K562 (cell line): Measurements from ENCODE around the gene MRPL48. TPM values are rescaled to one million over a fixed set of nuclear protein-coding genes. Genes with fewer than 3 reads are reported as not detected.

Experiments used
- ATF7 ChIP-seq: fragments of 450-650 bp; IDR thresholded peaks from 2 replicates; pipeline ENCODE4 v1.7.1; 2014; ENCODE audit warnings: mild to moderate bottlenecking, moderate library complexity
- BCOR ChIP-seq: fragments of 450-650 bp; IDR thresholded peaks from 2 replicates; pipeline ENCODE4 v1.6.1; 2016
- CHD4 ChIP-seq: fragments of 200-600 bp; sonication (generic); IDR thresholded peaks from 3 replicates; pipeline ENCODE4 v1.6.1; 2012; ENCODE audit warnings: low read depth, mild to moderate bottlenecking, mixed read lengths, low read length, inconsistent platforms; ENCODE audit not compliant: insufficient read depth, insufficient replicate concordance, poor library complexity, severe bottlenecking
- DPF2 ChIP-seq: fragments of 450-650 bp; IDR thresholded peaks from 2 replicates; pipeline ENCODE4 v1.6.1; 2016
- FOXA3 ChIP-seq, 2 experiments: fragments of 450-650 bp in 1 of 2; sonication (generic) in 1 of 2; formaldehyde crosslinking; IDR thresholded peaks in 1 of 2; conservative IDR thresholded peaks in 1 of 2; 2 replicates each; pipeline versions ENCODE4 v1.4.0 to v1.8.0; 2020 to 2022; ENCODE audit warnings: mild to moderate bottlenecking in 2 of 2, missing genetic modification reagents in 1 of 2
- GTF3C2 ChIP-seq: IDR thresholded peaks from 3 replicates; pipeline ENCODE4 v1.6.1; 2011; ENCODE audit warnings: borderline replicate concordance, mild to moderate bottlenecking, moderate library complexity; ENCODE audit not compliant: insufficient read length; ENCODE audit errors: extremely low read depth
- JUND ChIP-seq, 2 experiments: IDR thresholded peaks; 2 replicates in 1 of 2; 3 replicates in 1 of 2; pipeline ENCODE4 v1.6.1; 2011; ENCODE audit warnings: borderline replicate concordance in 2 of 2, low read depth in 2 of 2, low read length in 2 of 2, improper control_type of control experiment in 1 of 2, missing biosample characterization in 1 of 2, missing genetic modification characterization in 1 of 2, missing genetic modification reagents in 1 of 2
- MEIS2 ChIP-seq: fragments of 450-650 bp; IDR thresholded peaks from 2 replicates; pipeline ENCODE4 v1.6.1; 2014; ENCODE audit warnings: mild to moderate bottlenecking; ENCODE audit not compliant: partially characterized antibody
- NFE2L1 ChIP-seq: fragments of 450-650 bp; IDR thresholded peaks from 2 replicates; pipeline ENCODE4 v1.6.1; 2016; ENCODE audit warnings: missing genetic modification characterization, low read depth, mild to moderate bottlenecking, missing compliant biosample characterization, moderate library complexity, borderline replicate concordance
- PHF20 ChIP-seq: fragments of 450-650 bp; IDR thresholded peaks from 2 replicates; pipeline ENCODE4 v1.6.1; 2018; ENCODE audit not compliant: partially characterized antibody
- RBFOX2 ChIP-seq: fragments of 200-400 bp; formaldehyde crosslinking; IDR thresholded peaks from 2 replicates; pipeline ENCODE4 v1.6.1; 2017; ENCODE audit warnings: low read depth, mild to moderate bottlenecking, low read length, moderate library complexity
- SPI1 ChIP-seq: IDR thresholded peaks from 2 replicates; pipeline ENCODE4 v1.6.1; 2011; ENCODE audit warnings: low read depth, low read length, control low read depth, borderline replicate concordance
- TAL1 ChIP-seq: fragments of 450-650 bp; IDR thresholded peaks from 2 replicates; pipeline ENCODE4 v1.6.1; 2016; ENCODE audit warnings: mild to moderate bottlenecking
- TCF3 ChIP-seq: sonication (generic); formaldehyde crosslinking; IDR thresholded peaks from 2 replicates; pipeline ENCODE4 v1.4.0; 2020; ENCODE audit warnings: mild to moderate bottlenecking, missing genetic modification reagents
- TSC22D4 ChIP-seq: fragments of 450-650 bp; IDR thresholded peaks from 2 replicates; pipeline ENCODE4 v1.6.1; 2016; ENCODE audit warnings: missing genetic modification characterization, missing biosample characterization, control low read depth
- ZNF41 ChIP-seq: fragments of 250-450 bp; sonication (Bioruptor Pico); conservative IDR thresholded peaks from 2 replicates; pipeline ENCODE4 v1.4.0; 2020; ENCODE audit warnings: mild to moderate bottlenecking
- ZNF644 ChIP-seq: fragments of 200-800 bp; sonication (Bioruptor generic); IDR thresholded peaks from 2 replicates; pipeline ENCODE4 v1.6.1; 2016; ENCODE audit warnings: low read depth, missing genetic modification characterization, missing compliant biosample characterization
- ZNF75A ChIP-seq: fragments of 450-650 bp; formaldehyde crosslinking; IDR thresholded peaks from 2 replicates; pipeline ENCODE4 v1.4.0; 2020; ENCODE audit warnings: mild to moderate bottlenecking
- polyA plus RNA-seq, 8 experiments: library from polyadenylated mRNA; depleted of rRNA in 4 of 8; stranded (reverse) in 5 of 8; unstranded in 3 of 8; fragments of >200 nt; fragmentation: Nextera tagmentation in 2 of 8; fragmentation: Illumina TruSeq in 1 of 8; extraction: Ambion mirVana in 2 of 8; extraction: Trizol in 1 of 8; gene quantifications; 2 replicates each; pipeline versions ENCODE4 v1.2.1 to v1.2.3, GENCODE V29; 2011 to 2014; ENCODE audit warnings: inconsistent platforms in 1 of 8, missing spikeins in 1 of 8
- total RNA-seq, 7 experiments: library from RNA; depleted of rRNA in 6 of 7; stranded (reverse); fragments of >200 nt in 6 of 7; fragmentation: Illumina TruSeq in 2 of 7; extraction: Trizol in 2 of 7; gene quantifications; 2 replicates each; pipeline versions ENCODE4 v1.2.1 to v1.2.3, GENCODE V29; 2011 to 2021; ENCODE audit warnings: low replicate concordance in 1 of 7
- TF ChIP-seq, protein P1 (sequence below): fragments of 250-450 bp; sonication (Bioruptor Pico); IDR thresholded peaks from 2 replicates; pipeline ENCODE4 v1.8.0; 2021; ENCODE audit warnings: mild to moderate bottlenecking, moderate library complexity
- TF ChIP-seq, protein P2 (sequence below), 2 experiments: fragments of 200-800 bp in 1 of 2; sonication (Bioruptor generic) in 1 of 2; sonication (generic) in 1 of 2; formaldehyde crosslinking in 1 of 2; IDR thresholded peaks in 1 of 2; conservative IDR thresholded peaks in 1 of 2; 2 replicates each; pipeline versions ENCODE4 v1.5.0 to v1.6.1; 2016 to 2020; ENCODE audit warnings: missing compliant biosample characterization in 1 of 2, missing genetic modification characterization in 1 of 2, missing genetic modification reagents in 1 of 2

MRPL48 gene
- total and polyA plus RNA-seq, 9 of the 15 experiments (the other 6 are each of a cell fraction or from before 2014, with no cell fraction given) = 66.0 to 237 (median 104) TPM

- TF ChIP-seq, protein P1, sequence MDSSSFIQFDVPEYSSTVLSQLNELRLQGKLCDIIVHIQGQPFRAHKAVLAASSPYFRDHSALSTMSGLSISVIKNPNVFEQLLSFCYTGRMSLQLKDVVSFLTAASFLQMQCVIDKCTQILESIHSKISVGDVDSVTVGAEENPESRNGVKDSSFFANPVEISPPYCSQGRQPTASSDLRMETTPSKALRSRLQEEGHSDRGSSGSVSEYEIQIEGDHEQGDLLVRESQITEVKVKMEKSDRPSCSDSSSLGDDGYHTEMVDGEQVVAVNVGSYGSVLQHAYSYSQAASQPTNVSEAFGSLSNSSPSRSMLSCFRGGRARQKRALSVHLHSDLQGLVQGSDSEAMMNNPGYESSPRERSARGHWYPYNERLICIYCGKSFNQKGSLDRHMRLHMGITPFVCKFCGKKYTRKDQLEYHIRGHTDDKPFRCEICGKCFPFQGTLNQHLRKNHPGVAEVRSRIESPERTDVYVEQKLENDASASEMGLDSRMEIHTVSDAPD (CRISPR knock-in tag) = no peak
- TF ChIP-seq RBFOX2 = no peak
- TF ChIP-seq ZNF644 (tag) = 0 out of 2 replicates have a peak, but pooled peaks have one; percentile 25
- TF ChIP-seq GTF3C2 = no peak
- 0 out of 2 replicates have a peak, but pooled peaks have one; percentile 12 for TF ChIP-seq ZNF75A (CRISPR knock-in tag)
- 0 out of 2 replicates have a peak, but pooled peaks have one; percentile 21 for TF ChIP-seq ATF7
- no peak for TF ChIP-seq PHF20
- no peak for TF ChIP-seq JUND (IDR thresholded peaks at IDR 0.05; ENCODE audit: borderline replicate concordance, low read depth, low read length)
- peak; percentile 28; the same call in 2 of the 3 replicates for TF ChIP-seq JUND (tag; IDR thresholded peaks at IDR 0.05; ENCODE audit: borderline replicate concordance, low read depth, low read length)
- TF ChIP-seq MEIS2 = peak; percentile 84
- no peak for TF ChIP-seq TSC22D4 (tag)
- TF ChIP-seq NFE2L1 (tag) = no peak
- TF ChIP-seq CHD4 = peak; percentile 98
- TF ChIP-seq, protein P2, sequence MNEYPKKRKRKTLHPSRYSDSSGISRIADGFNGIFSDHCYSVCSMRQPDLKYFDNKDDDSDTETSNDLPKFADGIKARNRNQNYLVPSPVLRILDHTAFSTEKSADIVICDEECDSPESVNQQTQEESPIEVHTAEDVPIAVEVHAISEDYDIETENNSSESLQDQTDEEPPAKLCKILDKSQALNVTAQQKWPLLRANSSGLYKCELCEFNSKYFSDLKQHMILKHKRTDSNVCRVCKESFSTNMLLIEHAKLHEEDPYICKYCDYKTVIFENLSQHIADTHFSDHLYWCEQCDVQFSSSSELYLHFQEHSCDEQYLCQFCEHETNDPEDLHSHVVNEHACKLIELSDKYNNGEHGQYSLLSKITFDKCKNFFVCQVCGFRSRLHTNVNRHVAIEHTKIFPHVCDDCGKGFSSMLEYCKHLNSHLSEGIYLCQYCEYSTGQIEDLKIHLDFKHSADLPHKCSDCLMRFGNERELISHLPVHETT (CRISPR knock-in tag; conservative IDR thresholded peaks at IDR 0.05 in 1 of 2, IDR thresholded peaks at IDR 0.05 in 1 of 2) = peak in 1 of 2 experiments; percentile 27; a peak in 1 of 4 replicates
- 0 out of 2 replicates have a peak, but pooled peaks have one; percentile 41 for TF ChIP-seq DPF2
- TF ChIP-seq ZNF41 = no peak
- peak; percentile 55 for TF ChIP-seq TCF3
- TF ChIP-seq SPI1 = peak; percentile 72; the same call in 1 of the 2 replicates
- TF ChIP-seq FOXA3 (CRISPR knock-in tag; conservative IDR thresholded peaks at IDR 0.05 in 1 of 2, IDR thresholded peaks at IDR 0.05 in 1 of 2) = 0 out of 4 replicates have a peak, but pooled peaks of 1 of the 2 experiments have one; percentile 27
- peak; percentile 96 for TF ChIP-seq BCOR
- TF ChIP-seq TAL1 = 0 out of 2 replicates have a peak, but pooled peaks have one; percentile 5
Measured at GRCh38 chr11:73851046-73851764, 63.5 kb downstream of the MRPL48 start (continued).
